Naive thymus-derived CD4-positive, alpha-beta T cell (primary cell): Measurements from ENCODE around the gene ITGA2. TPM values are rescaled to one million over a fixed set of nuclear protein-coding genes. Genes with fewer than 3 reads are reported as not detected.

ENCODE experiments used
- ATAC-seq: fragments of 150-1000 bp; cut with Tn5 transposase; 2 replicates; pipeline ENCODE4 v1.10.0; 2021; ENCODE audit warnings: mild to moderate bottlenecking, moderate library complexity
- CTCF ChIA-PET: fragments of 350-600 bp; sonication (Branson Sonifier 250); formaldehyde crosslinking; loops from one replicate; lab custom pipeline; 2021; ENCODE audit warnings: antibody characterized with exemption; lab: Charles Lee
- POLR2A ChIA-PET: fragments of 350-600 bp; sonication (Branson Sonifier 250); formaldehyde crosslinking; loops from one replicate; lab custom pipeline; 2021; ENCODE audit warnings: antibody characterized with exemption, inconsistent platforms; lab: Charles Lee
- DNase-seq, 9 donors: peaks; one replicate each; pipeline versions ENCODE4 v3.0.0 to v3.0.0-alpha.2; 2020 to 2022; ENCODE audit warnings: mixed read lengths in 1 of 9
- H3K27ac ChIP-seq: one replicate; pipeline ENCODE4 v1.7.0; 2013; ENCODE audit warnings: mild to moderate bottlenecking, low read depth, low read length, moderate library complexity
- H3K27me3 ChIP-seq, 2 donors: one replicate each; pipeline ENCODE4 v1.7.0; 2013; ENCODE audit warnings: low read length in 2 of 2, mild to moderate bottlenecking in 2 of 2, moderate library complexity in 2 of 2; ENCODE audit not compliant: control insufficient read depth in 2 of 2, insufficient read depth in 2 of 2
- H3K36me3 ChIP-seq, 3 experiments: 1 replicate in 2 of 3; 2 replicates in 1 of 3; pipeline ENCODE4 v1.7.0; 2013; ENCODE audit warnings: low read length in 3 of 3, mild to moderate bottlenecking in 3 of 3, moderate library complexity in 1 of 3; ENCODE audit not compliant: insufficient read depth in 3 of 3, control insufficient read depth in 2 of 3
- H3K4me1 ChIP-seq, 2 donors: one replicate each; pipeline ENCODE4 v1.7.0; 2013; ENCODE audit warnings: low read length in 2 of 2, mild to moderate bottlenecking in 2 of 2, moderate library complexity in 1 of 2; ENCODE audit not compliant: control insufficient read depth in 2 of 2, insufficient read depth in 2 of 2
- H3K4me3 ChIP-seq: 2 replicates; pipeline ENCODE4 v1.7.0; 2013; ENCODE audit warnings: mild to moderate bottlenecking, low read length
- H3K9me3 ChIP-seq, 3 experiments: 1 replicate in 2 of 3; 2 replicates in 1 of 3; pipeline ENCODE4 v1.7.0; 2013; ENCODE audit warnings: low read length in 3 of 3; ENCODE audit not compliant: control insufficient read depth in 2 of 3
- H3K27ac Mint-ChIP-seq, 9 donors: one replicate each; pipeline ENCODE4 v1.8.0; 2020 to 2022; ENCODE audit warnings: mixed read lengths in 9 of 9, mild to moderate bottlenecking in 8 of 9, moderate library complexity in 5 of 9, inconsistent platforms in 2 of 9
- H3K27me3 Mint-ChIP-seq, 5 donors: one replicate each; pipeline ENCODE4 v1.8.0; 2021 to 2022; ENCODE audit warnings: mixed read lengths in 5 of 5, mild to moderate bottlenecking in 1 of 5
- H3K36me3 Mint-ChIP-seq, 5 donors: one replicate each; pipeline ENCODE4 v1.8.0; 2020 to 2022; ENCODE audit warnings: mixed read lengths in 5 of 5, mild to moderate bottlenecking in 3 of 5, inconsistent platforms in 1 of 5
- H3K4me1 Mint-ChIP-seq, 7 donors: one replicate each; pipeline ENCODE4 v1.8.0; 2020 to 2022; ENCODE audit warnings: mixed read lengths in 7 of 7, mild to moderate bottlenecking in 3 of 7, inconsistent platforms in 1 of 7
- H3K4me3 Mint-ChIP-seq, 10 donors: one replicate each; pipeline ENCODE4 v1.8.0; 2020 to 2022; ENCODE audit warnings: mild to moderate bottlenecking in 10 of 10, mixed read lengths in 10 of 10, moderate library complexity in 6 of 10, inconsistent platforms in 2 of 10
- H3K9me3 Mint-ChIP-seq, 11 donors: one replicate each; pipeline ENCODE4 v1.8.0; 2020 to 2022; ENCODE audit warnings: mixed read lengths in 11 of 11, mild to moderate bottlenecking in 4 of 11, inconsistent platforms in 1 of 11, moderate library complexity in 1 of 11
- intact Hi-C, 2 donors: fragments of 100-400 bp; cut with micrococcal nuclease; formaldehyde crosslinking; loops; one replicate each; pipeline ENCODE4 v1.15.1; 2023
- polyA plus RNA-seq, 2 donors: library from polyadenylated mRNA; unstranded; fragments of 300-500 nt; fragmentation: Illumina TruSeq; gene quantifications; one replicate each; pipeline ENCODE4 v1.2.3, GENCODE V29; 2021
- total RNA-seq, 6 experiments: library from RNA in 5 of 6; stranded (reverse) in 5 of 6; gene quantifications; 1 replicate in 5 of 6; 2 replicates in 1 of 6; pipeline ENCODE4 v1.2.3 and lab custom pipeline; 2021 to 2026

ITGA2 gene
- total and polyA plus RNA-seq, 7 experiments from 2014 or later: 0.16 to 8.9 (median 0.43) TPM

DNA sequence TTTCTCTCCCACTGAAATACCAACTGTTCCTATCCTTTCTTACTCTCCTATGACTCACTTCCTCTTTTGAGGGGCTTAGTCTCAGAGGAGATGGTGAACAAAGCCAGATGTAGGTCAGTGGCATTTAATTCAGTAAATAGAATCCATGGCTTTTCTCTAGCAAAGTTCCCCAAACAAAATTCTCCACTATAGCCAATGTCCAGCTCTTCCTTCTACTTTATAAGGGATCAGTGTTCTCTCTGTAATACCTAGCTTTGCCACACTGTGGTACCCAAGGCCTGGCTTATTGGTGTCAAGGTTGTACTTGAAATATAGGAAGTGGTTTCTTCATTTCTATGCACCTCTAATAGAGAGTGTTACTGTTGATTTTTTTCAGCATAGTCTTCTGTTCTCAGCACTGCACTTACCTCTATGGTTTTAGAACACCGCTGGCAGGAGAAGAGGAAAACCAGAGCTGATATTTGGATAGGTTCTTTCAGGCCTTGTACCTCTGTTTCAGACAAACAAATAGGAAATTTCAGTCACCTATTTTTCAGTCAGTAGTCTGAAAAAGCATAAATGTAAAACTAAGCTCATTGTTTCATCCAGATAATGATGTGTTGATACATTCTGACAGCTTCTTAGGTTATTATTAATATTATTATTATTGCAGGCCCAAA, 40.6 kb upstream of the ITGA2 start:
- peaks cover 4 to 29% (median 16%) of the 10 kb centered on the region in 7 donors for H3K4me1 Mint-ChIP-seq
- no peaks in the 10 kb centered on the region for H3K27me3 ChIP-seq
- DNase-seq: peak; percentile 7 to 76 (median 59)
- peaks cover 0 to 4% (median 0%) of the 10 kb centered on the region in 5 donors for H3K27me3 Mint-ChIP-seq
- no peaks in the 10 kb centered on the region for H3K9me3 Mint-ChIP-seq
- H3K4me1 ChIP-seq: no peaks in the 10 kb centered on the region
- peak overlapping the region in 2 of 9 donors; percentile 7 to 18 for H3K27ac Mint-ChIP-seq
- ChIA-PET CTCF (interaction anchor here (0.6 to 8.6 kb wide), 23 partner anchors 9 to 1306 kb away, joined by 3 to 106 read pairs (median 4); no protein-coding TSS in a partner anchor), POLR2A (interaction anchor here (1.3 to 2.0 kb wide), 3 partner anchors 42 to 161 kb away, joined by 3 to 8 read pairs (median 4); partner anchors contain the start of gene MOCS2)
- H3K36me3 Mint-ChIP-seq: peaks cover 0 to 1% (median 0%) of the 10 kb centered on the region in 5 donors
- H3K4me3 ChIP-seq: no peak overlapping the region
- no peaks in the 10 kb centered on the region for H3K36me3 ChIP-seq
- intact Hi-C loops: loop anchor here (1.0 to 5.0 kb wide), 13 partner anchors 41 to 1469 kb away; partner anchors contain the start of genes ARL15 (in 1 of the 2) and ITGA2 (in 1 of the 2)
- no peaks in the 10 kb centered on the region for H3K9me3 ChIP-seq
- peak; percentile 99 for ATAC-seq
- no peak overlapping the region for H3K4me3 Mint-ChIP-seq
- no peak overlapping the region for H3K27ac ChIP-seq

DNA sequence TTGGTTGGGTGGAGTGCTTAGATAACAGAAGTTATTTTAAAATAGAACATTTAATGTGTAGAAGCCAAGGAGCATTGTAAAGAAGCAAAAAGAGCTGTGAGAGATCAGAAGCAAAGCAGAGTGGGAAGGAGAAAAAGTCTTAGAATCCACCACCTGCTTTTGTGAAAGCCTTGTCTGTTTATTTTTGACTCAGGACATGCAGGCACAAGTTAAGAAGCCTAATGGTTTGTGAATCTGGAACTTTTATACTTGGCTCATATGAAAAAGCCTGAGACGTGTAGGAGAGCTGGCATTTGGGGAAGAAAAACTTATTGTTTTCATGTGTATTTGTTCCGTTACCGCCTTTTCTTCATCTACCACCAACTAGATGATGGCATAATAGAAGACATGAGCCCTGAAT, 38.5 kb upstream of the ITGA2 start:
- H3K4me3 Mint-ChIP-seq: no peak overlapping the region
- no peaks in the 10 kb centered on the region for H3K27me3 ChIP-seq
- intact Hi-C loops: no loop called here
- H3K27me3 Mint-ChIP-seq: peaks cover 0 to 9% (median 0%) of the 10 kb centered on the region in 5 donors
- ChIA-PET POLR2A (no interaction called here), CTCF (interaction anchor here (3.6 to 8.6 kb wide), 2 partner anchors 141 to 147 kb away, joined by 44 to 106 read pairs; no protein-coding TSS in a partner anchor)
- DNase-seq: no peak
- H3K9me3 Mint-ChIP-seq: no peaks in the 10 kb centered on the region
- no peak overlapping the region for H3K27ac ChIP-seq
- peaks cover 0 to 1% (median 0%) of the 10 kb centered on the region in 5 donors for H3K36me3 Mint-ChIP-seq
- no peak overlapping the region for H3K27ac Mint-ChIP-seq
- no peak for ATAC-seq
- no peaks in the 10 kb centered on the region for H3K4me1 ChIP-seq
- no peaks in the 10 kb centered on the region for H3K36me3 ChIP-seq
- H3K4me3 ChIP-seq: no peak overlapping the region
- no peaks in the 10 kb centered on the region for H3K9me3 ChIP-seq
- H3K4me1 Mint-ChIP-seq: peaks cover 3 to 17% (median 11%) of the 10 kb centered on the region in 7 donors

DNA sequence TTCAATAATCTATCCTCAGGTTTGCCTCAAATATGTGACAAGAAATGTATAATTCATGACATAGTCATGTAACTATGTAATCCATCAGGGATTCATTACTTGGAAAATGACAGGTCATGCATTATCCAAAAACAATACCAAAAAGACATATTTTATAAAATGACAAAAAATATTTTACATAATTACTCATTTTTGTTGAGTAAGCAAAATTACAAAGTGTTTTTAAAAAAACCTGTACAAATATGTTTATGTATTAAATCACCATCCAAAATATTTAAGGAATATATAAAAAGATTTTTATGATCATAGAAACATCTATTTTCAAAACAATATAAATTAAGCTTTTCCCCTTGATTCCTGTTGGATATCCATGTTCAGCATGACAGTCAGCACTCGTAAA, 36.7 kb upstream of the ITGA2 start:
- peaks cover 0 to 6% (median 0%) of the 10 kb centered on the region in 5 donors for H3K27me3 Mint-ChIP-seq
- Histone ChIP-seq H3K27me3 (no peaks in the 10 kb centered on the region), H3K27ac (no peak overlapping the region), H3K9me3 (no peaks in the 10 kb centered on the region), H3K4me1 (no peaks in the 10 kb centered on the region), H3K36me3 (no peaks in the 10 kb centered on the region), H3K4me3 (no peak overlapping the region)
- no peaks in the 10 kb centered on the region for H3K9me3 Mint-ChIP-seq
- ChIA-PET POLR2A (no interaction called here), CTCF (no interaction called here)
- intact Hi-C loops: no loop called here
- H3K36me3 Mint-ChIP-seq: peaks cover 0 to 1% (median 0%) of the 10 kb centered on the region in 5 donors
- H3K27ac Mint-ChIP-seq: no peak overlapping the region
- DNase-seq (no peak), ATAC-seq (no peak)
- H3K4me3 Mint-ChIP-seq: no peak overlapping the region
- peaks cover 3 to 12% (median 6%) of the 10 kb centered on the region in 7 donors for H3K4me1 Mint-ChIP-seq

DNA sequence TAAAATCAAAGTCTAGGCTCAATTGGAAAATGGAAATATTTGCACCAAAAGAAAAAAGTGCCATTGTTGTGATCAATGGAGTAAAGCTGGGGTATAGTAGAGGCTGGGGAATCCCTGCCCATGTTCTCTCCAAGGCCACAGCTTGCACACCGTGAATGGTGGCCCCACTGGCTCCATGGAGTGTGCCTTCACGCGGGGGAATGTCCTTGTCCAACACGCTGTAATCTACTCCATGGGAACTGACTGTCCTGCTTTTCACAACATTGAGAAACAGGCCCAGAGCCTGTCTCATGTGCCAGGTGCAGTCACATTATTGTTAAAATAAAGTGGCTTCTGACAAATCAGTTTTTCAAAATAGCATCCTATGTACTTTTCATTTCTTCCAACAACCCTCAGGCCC, 33.1 kb upstream of the ITGA2 start:
- DNase-seq: no peak
- Histone ChIP-seq H3K4me3 (no peak overlapping the region), H3K27ac (no peak overlapping the region), H3K27me3 (no peaks in the 10 kb centered on the region), H3K4me1 (no peaks in the 10 kb centered on the region), H3K9me3 (no peaks in the 10 kb centered on the region), H3K36me3 (no peaks in the 10 kb centered on the region)
- intact Hi-C loops: no loop called here
- Mint-ChIP-seq H3K4me3 (no peak overlapping the region), H3K9me3 (peaks cover 0 to 6% (median 0%) of the 10 kb centered on the region in 11 donors), H3K27me3 (peaks cover 0 to 19% (median 0%) of the 10 kb centered on the region in 5 donors), H3K36me3 (peaks cover 0 to 1% (median 0%) of the 10 kb centered on the region in 5 donors), H3K27ac (no peak overlapping the region), H3K4me1 (no peaks in the 10 kb centered on the region)
- no peak for ATAC-seq
- CTCF ChIA-PET: no interaction called here
- POLR2A ChIA-PET: no interaction called here

DNA sequence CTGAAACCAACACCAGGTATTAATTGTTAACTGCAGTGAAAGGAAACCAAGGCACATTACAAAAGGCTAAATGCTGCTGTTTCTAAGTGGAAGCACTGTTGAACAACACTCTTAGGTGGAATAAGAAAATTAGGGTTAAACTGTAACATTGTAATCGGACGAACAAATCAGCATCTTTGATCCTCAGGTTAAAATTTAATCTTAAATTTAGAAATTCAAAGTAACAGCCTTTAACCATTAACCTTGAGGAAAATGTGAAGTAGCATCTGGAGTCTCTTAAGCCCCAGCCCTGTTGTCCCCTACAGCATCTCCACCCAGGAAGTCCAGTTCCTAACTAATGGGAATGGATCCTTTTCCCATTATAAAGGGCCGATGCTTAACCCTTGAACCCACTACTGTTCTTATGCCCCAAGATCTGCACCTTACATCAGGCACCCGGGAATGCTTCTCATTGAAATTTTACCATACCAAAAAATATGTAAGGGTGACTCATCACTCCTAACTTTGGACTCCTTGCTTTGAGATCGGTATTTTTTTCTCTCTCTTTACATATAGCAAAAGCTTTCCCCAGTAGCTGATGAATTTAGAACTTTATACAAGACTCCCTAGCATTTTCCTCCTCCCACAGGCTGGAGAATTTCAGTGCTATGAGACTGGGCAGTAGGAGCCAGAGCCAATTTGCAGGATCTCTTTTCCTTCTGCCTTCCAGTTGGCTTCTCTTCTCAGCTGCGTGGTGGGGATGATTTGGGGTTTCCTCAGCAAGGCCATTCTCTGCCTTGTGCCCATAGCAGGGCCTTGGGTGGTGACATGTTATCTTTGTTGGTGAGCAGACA, 32.0 kb upstream of the ITGA2 start:
- no peak overlapping the region for H3K27ac ChIP-seq
- Mint-ChIP-seq H3K9me3 (peaks cover 0 to 6% (median 0%) of the 10 kb centered on the region in 11 donors), H3K27ac (no peak overlapping the region), H3K4me1 (no peaks in the 10 kb centered on the region), H3K36me3 (peaks cover 0 to 1% (median 0%) of the 10 kb centered on the region in 5 donors), H3K27me3 (peaks cover 0 to 27% (median 0%) of the 10 kb centered on the region in 5 donors), H3K4me3 (no peak overlapping the region)
- no peak overlapping the region for H3K4me3 ChIP-seq
- ChIA-PET CTCF (no interaction called here), POLR2A (no interaction called here)
- no peaks in the 10 kb centered on the region for H3K4me1 ChIP-seq
- H3K27me3 ChIP-seq: no peaks in the 10 kb centered on the region
- no peaks in the 10 kb centered on the region for H3K36me3 ChIP-seq
- DNase-seq (no peak), ATAC-seq (no peak)
- H3K9me3 ChIP-seq: no peaks in the 10 kb centered on the region
- intact Hi-C loops: no loop called here

DNA sequence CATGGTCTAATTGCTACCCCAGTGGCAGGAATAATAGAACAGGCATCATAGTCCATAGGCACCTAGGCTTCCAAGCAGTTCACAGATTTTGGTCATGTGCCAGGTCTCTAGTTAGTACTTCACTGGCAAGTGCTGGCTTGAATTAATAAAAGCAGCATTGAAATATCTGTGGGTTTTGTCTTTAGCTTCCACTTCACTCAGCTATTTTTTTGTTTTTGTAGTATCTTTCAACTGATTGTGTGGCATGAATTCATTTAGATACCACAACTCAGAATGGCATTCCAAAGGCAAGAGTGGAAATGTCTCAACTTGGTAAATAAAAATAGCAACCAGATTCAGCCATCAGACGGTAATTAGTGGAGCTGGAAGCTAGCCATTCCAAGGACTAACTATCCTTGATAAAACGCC, 27.9 kb upstream of the ITGA2 start:
- Mint-ChIP-seq H3K27ac (no peak overlapping the region), H3K36me3 (no peaks in the 10 kb centered on the region), H3K9me3 (peaks cover 0 to 6% (median 0%) of the 10 kb centered on the region in 11 donors), H3K4me1 (no peaks in the 10 kb centered on the region), H3K27me3 (peaks cover 0 to 29% (median 0%) of the 10 kb centered on the region in 5 donors), H3K4me3 (no peak overlapping the region)
- DNase-seq (no peak), ATAC-seq (no peak)
- H3K4me1 ChIP-seq: no peaks in the 10 kb centered on the region
- intact Hi-C loops: no loop called here
- POLR2A ChIA-PET: no interaction called here
- CTCF ChIA-PET: interaction anchor here (1.2 kb wide), 1 partner anchor 12 kb away, joined by 4 read pairs; no protein-coding TSS in a partner anchor
- H3K9me3 ChIP-seq: no peaks in the 10 kb centered on the region
- no peak overlapping the region for H3K27ac ChIP-seq
- no peaks in the 10 kb centered on the region for H3K36me3 ChIP-seq
- H3K4me3 ChIP-seq: no peak overlapping the region
- H3K27me3 ChIP-seq: no peaks in the 10 kb centered on the region
